Measurements from ENCODE around the gene MAP4K3.

DNA sequence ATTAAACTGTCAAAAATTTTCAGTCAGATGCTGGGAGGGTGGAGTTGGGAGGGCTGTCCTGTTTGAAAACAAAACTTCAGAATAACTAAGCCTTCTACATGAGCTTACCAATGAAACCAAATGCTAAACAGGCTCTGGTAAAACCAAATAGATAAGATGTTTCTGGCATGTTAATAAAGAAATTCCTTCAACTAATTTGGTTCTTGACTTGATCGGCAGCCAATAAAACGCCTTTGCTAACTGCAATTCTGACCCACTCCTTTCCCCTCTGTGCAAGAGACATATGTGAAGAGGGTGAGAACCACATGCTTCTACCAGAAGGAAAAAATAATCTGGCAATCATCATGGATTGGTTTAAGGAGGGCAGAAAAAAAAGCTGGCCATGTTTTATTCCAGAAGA, 20.9 kb downstream of the MAP4K3 start:
- TF ChIP-seq CTCF (IDR thresholded peaks at IDR 0.05) (no peak), POLR2A (IDR thresholded peaks at IDR 0.05) (no peak)

Data from heart left ventricle (tissue), 13 donors.